Stimulated activated CD4-positive, alpha-beta T cell treated with anti-CD3 and anti-CD28 coated beads, Interleukin-2, amount 100 ng/mL, for 48 hours (primary cell): ENCODE measurements around the gene CNOT11.
"Not testable (repeated sequence)": the region's sequence is repeated elsewhere in the genome, so short reads cannot be mapped to it uniquely, and the experiment has no call there.

Experiments used
- DNase-seq, 2 donors: peaks; one replicate each; pipeline ENCODE4 v3.0.0-alpha.2; 2020

CNOT11 gene

GRCh38 chr2:101311696-101312017 lies 59.0 kb downstream of the CNOT11 start:
- DNase-seq: no peak

DNA sequence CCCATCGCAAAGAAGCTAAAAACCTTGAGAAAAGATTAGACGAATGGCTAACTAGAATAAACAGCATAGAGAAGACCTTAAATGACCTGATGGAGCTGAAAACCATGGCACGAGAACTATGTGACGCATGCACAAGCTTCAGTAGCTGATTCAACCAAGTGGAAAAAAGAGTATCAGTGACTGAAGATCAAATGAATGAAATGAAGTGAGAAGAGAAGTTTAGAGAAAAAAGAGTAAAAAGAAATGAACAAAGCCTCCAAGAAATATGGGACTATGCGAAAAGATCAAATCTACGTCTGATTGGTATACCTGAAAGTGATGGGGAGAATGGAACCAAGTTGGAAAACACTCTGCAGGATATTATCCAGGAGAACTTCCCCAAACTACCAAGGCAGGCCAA lies 63.9 kb downstream of the CNOT11 start:
- not testable (repeated sequence) for DNase-seq
